D721Med (cell line): Measurements from ENCODE around the gene GIMAP5.

Experiments
- DNase-seq: peaks from one replicate; pipeline ENCODE4 v3.0.0; 2011; ENCODE audit warnings: low spot score; ENCODE audit not compliant: insufficient read length
- FAIRE-seq: peaks from 2 replicates; lab custom pipeline; 2011; peaks lifted over from hg19 to GRCh38; lab: Jason Lieb, UNC
- CTCF ChIP-seq: IDR thresholded peaks from 2 replicates; pipeline ENCODE4 v1.5.1; 2012; ENCODE audit warnings: mild to moderate bottlenecking, control low read depth; ENCODE audit not compliant: insufficient read depth; ENCODE audit errors: missing control alignments

Gene GIMAP5

GRCh38 chr7:150716939-150717338 lies 20.3 kb upstream of the GIMAP5 start:
- TF ChIP-seq CTCF, result no peak
- FAIRE-seq, result no peak
- no peak for DNase-seq

DNA sequence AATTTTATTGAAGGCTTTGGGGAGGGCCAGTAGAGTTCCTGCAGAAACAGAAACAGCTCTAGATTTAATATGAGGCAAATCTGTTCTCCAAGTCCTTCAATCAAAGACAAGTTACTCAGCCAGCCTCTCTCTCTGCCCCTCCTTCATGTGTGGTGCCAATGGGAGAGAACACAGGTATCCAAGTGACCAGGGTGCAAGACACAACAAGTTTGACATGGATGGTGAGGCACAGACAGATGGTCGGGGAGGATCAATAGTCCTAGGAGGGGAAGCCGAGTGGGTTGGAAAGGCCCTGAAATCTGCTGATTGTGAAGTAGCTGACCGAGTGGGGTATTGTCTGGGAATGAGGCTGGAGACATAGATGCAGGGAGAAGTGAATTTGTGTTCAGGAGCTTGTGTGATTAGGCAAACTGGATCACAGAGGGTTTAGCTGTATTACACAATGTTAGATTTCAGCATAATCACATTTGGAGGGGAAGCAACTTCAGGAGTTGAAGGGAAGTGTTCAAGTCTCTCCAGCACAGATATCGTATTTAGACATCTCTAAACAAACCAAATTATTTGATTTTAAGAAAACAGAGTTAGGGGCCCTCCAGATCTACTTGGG lies 19.3 kb upstream of the GIMAP5 start:
- no peak for DNase-seq
- FAIRE-seq, result no peak
- TF ChIP-seq CTCF, result no peak

DNA sequence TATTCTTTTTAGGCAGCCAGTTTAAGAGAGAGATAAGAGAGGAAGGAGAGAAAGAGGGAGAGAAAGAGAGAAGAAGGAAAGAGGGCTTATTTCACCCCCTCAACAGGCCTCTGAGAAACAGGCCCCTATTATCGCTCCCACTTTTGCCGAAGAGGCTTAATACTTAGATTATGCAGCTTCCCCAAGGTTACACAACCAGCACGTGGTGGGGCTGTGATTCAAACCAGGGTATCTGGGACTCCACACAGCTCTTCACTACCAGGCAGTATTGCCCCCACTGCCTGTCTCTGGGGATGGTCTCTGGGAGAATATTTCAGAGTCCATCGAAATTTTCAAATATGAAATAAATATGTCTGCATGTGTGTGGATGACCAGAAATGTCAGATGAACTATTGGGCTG lies 17.8 kb upstream of the GIMAP5 start:
- FAIRE-seq (no peak), DNase-seq (no peak)
- TF ChIP-seq CTCF, result no peak

- no peak for DNase-seq
- TF ChIP-seq CTCF, result no peak
- FAIRE-seq, result no peak
Observed at GRCh38 chr7:150719960-150720891, 17.0 kb upstream of the GIMAP5 start.

DNA sequence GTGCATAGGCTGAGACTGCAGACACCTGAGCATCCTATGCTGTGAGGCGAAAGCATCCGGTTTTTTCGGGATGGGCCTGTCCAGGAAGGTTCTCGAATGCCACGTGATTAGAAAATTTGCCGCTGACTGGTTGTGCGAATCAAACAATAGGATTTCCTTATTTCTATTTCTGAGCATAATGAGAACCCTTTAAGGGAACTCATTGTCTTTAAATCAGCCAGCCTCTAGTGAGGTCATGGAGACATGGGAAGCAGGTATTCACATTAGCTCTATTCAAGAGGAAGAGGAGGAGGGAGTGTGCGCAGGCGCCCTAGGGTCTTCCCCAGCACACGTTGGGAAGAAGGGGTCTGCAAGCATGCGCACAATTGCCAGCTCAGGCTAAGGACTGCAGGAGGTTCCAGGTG lies 15.2 kb upstream of the GIMAP5 start:
- no peak for TF ChIP-seq CTCF
- no peak for DNase-seq
- FAIRE-seq, result no peak

- FAIRE-seq, result no peak
- no peak for TF ChIP-seq CTCF
Observed at GRCh38 chr7:150722431-150722931, 14.7 kb upstream of the GIMAP5 start.

More at GRCh38 chr7:150722431-150722931, 14.7 kb upstream of the GIMAP5 start:
- DNase-seq, result no peak
